Panc1 (cell line): ENCODE results near the gene TGFBI.

Source experiments
- POLR2AphosphoS5 ChIP-seq: IDR thresholded peaks from 2 replicates; pipeline ENCODE4 v1.6.1; 2012; ENCODE audit warnings: mild to moderate bottlenecking, low read depth, low read length, moderate library complexity
- TCF7L2 ChIP-seq: IDR thresholded peaks from 2 replicates; pipeline ENCODE4 v1.6.1; 2011; ENCODE audit warnings: mild to moderate bottlenecking, low read depth, low read length, inconsistent platforms

DNA sequence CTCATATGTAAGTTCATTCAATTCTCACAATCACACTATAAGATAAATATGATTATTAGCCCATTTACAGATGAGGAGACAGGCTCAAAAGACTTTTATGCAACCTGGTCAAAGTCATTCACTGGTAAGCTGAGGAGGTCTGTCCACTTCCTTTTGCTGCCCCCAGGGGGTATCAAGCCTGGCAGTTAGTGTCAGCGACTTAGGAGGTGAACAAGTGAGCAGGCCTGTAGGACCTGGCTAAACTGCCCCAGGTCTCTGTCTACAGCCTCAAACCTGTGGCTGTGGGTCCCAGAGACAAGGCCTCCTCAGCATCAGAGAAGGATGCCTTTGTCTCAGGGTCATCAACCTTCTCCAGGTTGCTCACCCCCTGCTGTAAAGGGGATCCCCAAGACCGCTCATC, 10.4 kb downstream of the TGFBI start:
- no peak for TF ChIP-seq TCF7L2
- no peak for TF ChIP-seq POLR2AphosphoS5
